Motor neuron (in vitro differentiated cells): Measurements from ENCODE around the gene TMEM37. TPM values are rescaled to one million over a fixed set of nuclear protein-coding genes. Genes with fewer than 3 reads are reported as not detected.

Experiments
- ATAC-seq, 8 experiments: fragments of 200-7000 bp; cut with Tn5 transposase; replicated peaks in 6 of 8; 2 replicates each; pipeline ENCODE4 v1.8.0; 2021; ENCODE audit warnings: mild to moderate bottlenecking in 8 of 8, moderate library complexity in 8 of 8
- H3K27ac ChIP-seq, 2 donors: fragments of 250-450 bp; sonication (Bioruptor Pico); 2 replicates each; pipeline ENCODE4 v1.9.0; 2021; ENCODE audit warnings: antibody characterized with exemption in 2 of 2, mild to moderate bottlenecking in 2 of 2, moderate library complexity in 1 of 2
- H3K4me1 ChIP-seq, 2 donors: fragments of 250-450 bp; sonication (Bioruptor Pico); replicated peaks in 1 of 2; 2 replicates each; pipeline ENCODE4 v1.6.1; 2021; ENCODE audit warnings: antibody characterized with exemption in 2 of 2, mild to moderate bottlenecking in 2 of 2, moderate library complexity in 1 of 2
- H3K4me3 ChIP-seq, 5 donors: fragments of 250-450 bp; sonication (Bioruptor Pico); 2 replicates each; pipeline ENCODE4 v1.9.0; 2021; ENCODE audit warnings: antibody characterized with exemption in 5 of 5, mild to moderate bottlenecking in 5 of 5, moderate library complexity in 4 of 5
- WGBS, 10 experiments: fragments of 450-650 bp; shearing (Covaris generic); methylation state at CpG; one replicate each; pipeline ENCODE4 v1.0.0; 2022; 5-methylcytosine and 5-hydroxymethylcytosine counted together
- in situ Hi-C, 9 experiments: fragments of 400-800 bp; cut with MboI; loops; one replicate each; pipeline ENCODE4 v1.15.0; 2021; ENCODE audit warnings: low sequenced_read_pairs in 9 of 9, low pct_unique_long_range_greater_than_20kb in 2 of 9; ENCODE audit not compliant: unreplicated experiment in 9 of 9
- total RNA-seq, 8 experiments: library from RNA; unstranded; fragments of 300-600 nt; gene quantifications; 2 replicates each; pipeline versions ENCODE4 v1.2.3 to v1.2.4, GENCODE V29; 2022

The TMEM37 gene
- 10 to 100 TPM in 1 of 8 experiments, under 1 TPM in 7; 0.11 to 10.5 (median 0.36) TPM for total RNA-seq

GRCh38 chr2:119431155-119431975, at the start of gene TMEM37:
TSS of gene TMEM37 (plus strand) at chr2:119431854. CDS start at chr2:119431904, 50 bp downstream.
- WGBS, 10 experiments = 0 to 31% (median 5%) methylated on average over 1 to 11 of the region's 72 CpGs; no CpG with 5 or more reads in 4 of the 10 experiments
- peak within 1 kb of the TSS; percentile 24 to 35 (median 28) for H3K4me3 ChIP-seq
- peak within 1 kb of the TSS in 1 of 2 donors; percentile 2 for H3K27ac ChIP-seq
- in situ Hi-C loops = no loop called here
- peaks cover 0 to 11% of the 10 kb centered on the region in 2 donors for H3K4me1 ChIP-seq
- ATAC-seq = peak; percentile 86 to 96 (median 91)

- ATAC-seq = no peak
- WGBS, 10 experiments = 27 to 96% (median 50%) methylated on average over 1 to 6 of the region's 6 CpGs; no CpG with 5 or more reads in 2 of the 10 experiments
- Histone ChIP-seq H3K4me3 (no peak overlapping the region), H3K27ac (no peak overlapping the region), H3K4me1 (no peaks in the 10 kb centered on the region)
- in situ Hi-C loops = no loop called here
Measured at GRCh38 chr2:119383410-119384140, 48.1 kb upstream of the TMEM37 start.

GRCh38 chr2:119384971-119385370, 46.7 kb upstream of the TMEM37 start:
- Histone ChIP-seq H3K4me3 (no peak overlapping the region), H3K4me1 (no peaks in the 10 kb centered on the region), H3K27ac (no peak overlapping the region)
- in situ Hi-C loops = no loop called here
- ATAC-seq = no peak
- WGBS, 10 experiments = 20 to 93% (median 72%) methylated on average over 1 to 4 of the region's 4 CpGs; no CpG with 5 or more reads in 4 of the 10 experiments

- Histone ChIP-seq H3K4me3 (no peak overlapping the region), H3K27ac (no peak overlapping the region), H3K4me1 (no peaks in the 10 kb centered on the region)
- in situ Hi-C loops = no loop called here
- no peak for ATAC-seq
- 60 to 88% (median 75%) methylated on average over 1 to 3 of the region's 3 CpGs; no CpG with 5 or more reads in 2 of the 10 experiments for WGBS, 10 experiments
Measured at GRCh38 chr2:119385466-119385865, 46.2 kb upstream of the TMEM37 start.

GRCh38 chr2:119387381-119388129, 44.1 kb upstream of the TMEM37 start:
- H3K27ac ChIP-seq = no peak overlapping the region
- peak in 3 of 8 experiments; percentile 23 to 79 (median 77) for ATAC-seq
- H3K4me3 ChIP-seq = no peak overlapping the region
- WGBS, 10 experiments = 33 to 98% (median 71%) methylated on average over 2 to 9 of the region's 9 CpGs; no CpG with 5 or more reads in 1 of the 10 experiments
- no peaks in the 10 kb centered on the region for H3K4me1 ChIP-seq
- in situ Hi-C loops = no loop called here

GRCh38 chr2:119389615-119390306, 41.9 kb upstream of the TMEM37 start:
- peak in 2 of 8 experiments; percentile 59 to 70 for ATAC-seq
- no peak overlapping the region for H3K27ac ChIP-seq
- H3K4me3 ChIP-seq = no peak overlapping the region
- 5 to 100% (median 90%) methylated on average over 1 to 5 of the region's 5 CpGs; no CpG with 5 or more reads in 1 of the 10 experiments for WGBS, 10 experiments
- H3K4me1 ChIP-seq = no peaks in the 10 kb centered on the region
- in situ Hi-C loops = no loop called here

GRCh38 chr2:119393971-119394748, 37.5 kb upstream of the TMEM37 start:
- 57 to 100% (median 78%) methylated on average over 1 to 3 of the region's 3 CpGs; no CpG with 5 or more reads in 2 of the 10 experiments for WGBS, 10 experiments
- Histone ChIP-seq H3K27ac (no peak overlapping the region), H3K4me3 (no peak overlapping the region), H3K4me1 (no peaks in the 10 kb centered on the region)
- in situ Hi-C loops = no loop called here
- no peak for ATAC-seq

GRCh38 chr2:119397196-119397595, 34.5 kb upstream of the TMEM37 start:
- 0 to 100% (median 42%) methylated on average over 1 to 5 of the region's 6 CpGs; no CpG with 5 or more reads in 5 of the 10 experiments for WGBS, 10 experiments

GRCh38 chr2:119402106-119402505, 29.5 kb upstream of the TMEM37 start:
- WGBS, 10 experiments = 75 to 100% (median 96%) methylated on average over 1 to 5 of the region's 5 CpGs; no CpG with 5 or more reads in 5 of the 10 experiments
- in situ Hi-C loops = loop anchor here in 4 of 9 experiments (10.0 to 25.0 kb wide), 2 partner anchors 73 to 260 kb away; no protein-coding TSS in a partner anchor
- Histone ChIP-seq H3K4me1 (no peaks in the 10 kb centered on the region), H3K27ac (no peak overlapping the region), H3K4me3 (no peak overlapping the region)
- ATAC-seq = no peak

More at GRCh38 chr2:119397196-119397595, 34.5 kb upstream of the TMEM37 start:
- ATAC-seq = no peak
- Histone ChIP-seq H3K27ac (no peak overlapping the region), H3K4me1 (no peaks in the 10 kb centered on the region), H3K4me3 (no peak overlapping the region)
- in situ Hi-C loops = no loop called here

GRCh38 chr2:119402645-119403560, 28.8 kb upstream of the TMEM37 start:
- Histone ChIP-seq H3K4me1 (no peaks in the 10 kb centered on the region), H3K27ac (no peak overlapping the region), H3K4me3 (no peak overlapping the region)
- in situ Hi-C loops = loop anchor here in 4 of 9 experiments (10.0 to 25.0 kb wide), 2 partner anchors 72 to 259 kb away; no protein-coding TSS in a partner anchor
- no peak for ATAC-seq
- 4 to 91% (median 85%) methylated on average over 1 to 8 of the region's 10 CpGs; no CpG with 5 or more reads in 2 of the 10 experiments for WGBS, 10 experiments
